Upper lobe of left lung (tissue), 6 donors: ENCODE measurements around the gene FOXO1. TPM values are rescaled to one million over a fixed set of nuclear protein-coding genes. Genes with fewer than 3 reads are reported as not detected.

Experiments
- ATAC-seq, 2 donors: fragments of 200-7000 bp; cut with Tn5 transposase; one replicate each; pipeline ENCODE4 v1.9.1; 2022; ENCODE audit warnings: mild to moderate bottlenecking in 2 of 2, moderate library complexity in 2 of 2; ENCODE audit not compliant: low FRiP score in 2 of 2
- DNase-seq, 2 donors: peaks; one replicate each; pipeline ENCODE4 v3.0.0-alpha.2; 2019 to 2020
- H3K27ac ChIP-seq, 4 donors: fragments of 200-600 bp; sonication (generic); one replicate each; pipeline ENCODE4 v1.5.1; 2016 to 2019
- H3K27me3 ChIP-seq, 4 donors: fragments of 200-600 bp; sonication (generic); one replicate each; pipeline ENCODE4 v1.5.1; 2017 to 2019
- H3K36me3 ChIP-seq, 4 donors: fragments of 200-600 bp; sonication (generic); one replicate each; pipeline ENCODE4 v1.5.1; 2016 to 2019
- H3K4me1 ChIP-seq, 4 donors: fragments of 200-600 bp; sonication (generic); one replicate each; pipeline ENCODE4 v1.5.1; 2018 to 2019
- H3K4me3 ChIP-seq, 4 donors: fragments of 200-600 bp; sonication (generic); one replicate each; pipeline ENCODE4 v1.5.1; 2017 to 2019; ENCODE audit warnings: mild to moderate bottlenecking in 2 of 4, moderate library complexity in 1 of 4
- H3K9me3 ChIP-seq, 4 donors: fragments of 200-600 bp; sonication (generic); one replicate each; pipeline ENCODE4 v1.5.1; 2018 to 2019
- CTCF ChIP-seq, 6 experiments: fragments of 450-650 bp in 4 of 6; fragments of 200-600 bp in 2 of 6; sonication (generic) in 2 of 6; IDR thresholded peaks; one replicate each; pipeline ENCODE4 v1.5.1; 2016 to 2019; ENCODE audit warnings: antibody characterized with exemption in 6 of 6
- EP300 ChIP-seq, 4 donors: sonication (generic); formaldehyde crosslinking; IDR thresholded peaks; one replicate each; pipeline ENCODE4 v1.5.1; 2017; ENCODE audit warnings: antibody characterized with exemption in 4 of 4, control low read depth in 2 of 4
- POLR2A ChIP-seq, 4 donors: fragments of 450-650 bp; IDR thresholded peaks; one replicate each; pipeline ENCODE4 v1.5.1; 2016 to 2017; ENCODE audit warnings: antibody characterized with exemption in 4 of 4, mild to moderate bottlenecking in 2 of 4
- POLR2AphosphoS5 ChIP-seq, 2 donors: sonication (generic); formaldehyde crosslinking; IDR thresholded peaks; one replicate each; pipeline ENCODE4 v1.5.1; 2017; ENCODE audit warnings: antibody characterized with exemption in 2 of 2
- WGBS, 2 donors: methylation state at CpG; one replicate each; pipeline ENCODE4 v1.1.5; 2017 to 2018; 5-methylcytosine and 5-hydroxymethylcytosine counted together
- total RNA-seq, 6 donors: library from RNA; depleted of rRNA in 4 of 6; stranded (reverse); fragments of >200 nt in 4 of 6; gene quantifications; one replicate each; pipeline versions ENCODE4 v1.1.0 to v1.2.1, GENCODE V29; 2016 to 2021
- donor health status: DM: no; HTN: no; CAD: no; lungs with moderate emphysema.
- donor health status: DM: no; HTN: yes; CAD: no; lungs with severe emphysema.

Gene FOXO1
- total RNA-seq, 6 donors from 2014 or later: 23.0 to 36.8 (median 31.2) TPM

GRCh38 chr13:40651866-40652587 is 14.4 kb downstream of the FOXO1 start:
- 85 to 92% methylated on average over 13 to 14 of the region's 14 CpGs for WGBS, 2 donors
- Histone ChIP-seq H3K27ac (no peak overlapping the region), H3K4me1 (peaks cover 32 to 46% (median 43%) of the 10 kb centered on the region in 4 donors), H3K4me3 (no peak overlapping the region), H3K9me3 (no peaks in the 10 kb centered on the region), H3K27me3 (no peaks in the 10 kb centered on the region), H3K36me3 (no peaks in the 10 kb centered on the region)
- DNase-seq: no peak
- TF ChIP-seq EP300 (IDR thresholded peaks at IDR 0.05): no peak
- no peak for TF ChIP-seq CTCF (IDR thresholded peaks at IDR 0.05)
- TF ChIP-seq POLR2A (IDR thresholded peaks at IDR 0.05): no peak
- no peak for TF ChIP-seq POLR2AphosphoS5 (IDR thresholded peaks at IDR 0.05)
- ATAC-seq: no peak

GRCh38 chr13:40648841-40649240 is 17.6 kb downstream of the FOXO1 start:
- DNase-seq (no peak), ATAC-seq (no peak)
- H3K36me3 ChIP-seq: no peaks in the 10 kb centered on the region
- no peak overlapping the region for H3K4me3 ChIP-seq
- peaks cover 40 to 58% (median 53%) of the 10 kb centered on the region in 4 donors for H3K4me1 ChIP-seq
- H3K27ac ChIP-seq: peak overlapping the region in 1 of 4 donors; percentile 4
- TF ChIP-seq POLR2A (IDR thresholded peaks at IDR 0.05) (no peak), POLR2AphosphoS5 (IDR thresholded peaks at IDR 0.05) (no peak), EP300 (IDR thresholded peaks at IDR 0.05) (no peak), CTCF (IDR thresholded peaks at IDR 0.05) (no peak)
- no peaks in the 10 kb centered on the region for H3K9me3 ChIP-seq
- H3K27me3 ChIP-seq: no peaks in the 10 kb centered on the region
- 60 to 65% methylated on average over 3 of the region's 3 CpGs for WGBS, 2 donors

- peaks cover 35 to 50% (median 45%) of the 10 kb centered on the region in 4 donors for H3K4me1 ChIP-seq
- H3K27me3 ChIP-seq: no peaks in the 10 kb centered on the region
- H3K36me3 ChIP-seq: no peaks in the 10 kb centered on the region
- WGBS, 2 donors: 37 to 41% methylated on average over 2 of the region's 2 CpGs
- no peak overlapping the region for H3K4me3 ChIP-seq
- TF ChIP-seq POLR2A (IDR thresholded peaks at IDR 0.05) (no peak), EP300 (IDR thresholded peaks at IDR 0.05) (no peak), POLR2AphosphoS5 (IDR thresholded peaks at IDR 0.05) (no peak), CTCF (IDR thresholded peaks at IDR 0.05) (no peak)
- no peaks in the 10 kb centered on the region for H3K9me3 ChIP-seq
- ATAC-seq: no peak
- DNase-seq: no peak
- no peak overlapping the region for H3K27ac ChIP-seq
Observed at GRCh38 chr13:40648040-40648439, 18.4 kb downstream of the FOXO1 start.

GRCh38 chr13:40644838-40645604 is 21.4 kb downstream of the FOXO1 start:
- 72 to 79% methylated on average over 3 of the region's 3 CpGs for WGBS, 2 donors
- no peak overlapping the region for H3K27ac ChIP-seq
- no peaks in the 10 kb centered on the region for H3K27me3 ChIP-seq
- H3K4me1 ChIP-seq: peaks cover 37 to 45% (median 44%) of the 10 kb centered on the region in 4 donors
- DNase-seq: no peak
- H3K36me3 ChIP-seq: no peaks in the 10 kb centered on the region
- TF ChIP-seq POLR2A (IDR thresholded peaks at IDR 0.05): no peak
- no peak for TF ChIP-seq POLR2AphosphoS5 (IDR thresholded peaks at IDR 0.05)
- TF ChIP-seq CTCF (IDR thresholded peaks at IDR 0.05): no peak
- TF ChIP-seq EP300 (IDR thresholded peaks at IDR 0.05): no peak
- no peak overlapping the region for H3K4me3 ChIP-seq
- no peaks in the 10 kb centered on the region for H3K9me3 ChIP-seq
- no peak for ATAC-seq
